H1 (cell line): ENCODE results near the gene UTS2B. TPM values are rescaled to one million over a fixed set of nuclear protein-coding genes. Genes with fewer than 3 reads are reported as not detected.

Source experiments
- CTCF ChIA-PET: fragments of 300-600 bp; sonication (Branson Sonifier 250); formaldehyde crosslinking; loops from one replicate; lab custom pipeline; 2021; ENCODE audit not compliant: partially characterized antibody; lab: Charles Lee
- POLR2A ChIA-PET: fragments of 300-600 bp; sonication (Branson Sonifier 250); formaldehyde crosslinking; loops from one replicate; lab custom pipeline; 2021; ENCODE audit warnings: inconsistent platforms; ENCODE audit not compliant: partially characterized antibody; lab: Charles Lee
- DNase-seq, 2 experiments: peaks; one replicate each; pipeline versions ENCODE4 v3.0.0 to v3.0.0-alpha.2; 2010 to 2022; ENCODE audit warnings: low spot score in 2 of 2, low read depth in 1 of 2, mixed read lengths in 1 of 2
- FAIRE-seq: peaks from 2 replicates; lab custom pipeline; 2011; peaks lifted over from hg19 to GRCh38; lab: Jason Lieb, UNC
- H2AFZ ChIP-seq: 2 replicates; pipeline ENCODE4 v1.8.1; 2012; ENCODE audit warnings: low read length, inconsistent platforms
- H2AK5ac ChIP-seq: 2 replicates; pipeline ENCODE4 v1.6.1; 2013; ENCODE audit warnings: low read depth, low read length
- H2BK120ac ChIP-seq: replicated peaks from 2 replicates; pipeline ENCODE3; 2013; ENCODE audit warnings: low read depth, low read length, inconsistent platforms
- H2BK12ac ChIP-seq: 2 replicates; pipeline ENCODE4 v1.6.1; 2013; ENCODE audit warnings: low read depth, low read length
- H2BK15ac ChIP-seq: 2 replicates; pipeline ENCODE4 v1.6.1; 2013; ENCODE audit warnings: low read length
- H2BK20ac ChIP-seq: 2 replicates; pipeline ENCODE4 v1.6.1; 2013; ENCODE audit warnings: low read length
- H2BK5ac ChIP-seq: 2 replicates; pipeline ENCODE4 v1.6.1; 2013; ENCODE audit warnings: low read depth, low read length
- H3K14ac ChIP-seq: 2 replicates; pipeline ENCODE4 v1.6.1; 2013; ENCODE audit warnings: inconsistent platforms; ENCODE audit not compliant: insufficient read length
- H3K18ac ChIP-seq: 2 replicates; pipeline ENCODE4 v1.6.1; 2013; ENCODE audit warnings: low read length; ENCODE audit errors: extremely low read depth
- H3K23ac ChIP-seq: 2 replicates; pipeline ENCODE4 v1.6.1; 2013; ENCODE audit warnings: inconsistent platforms; ENCODE audit not compliant: insufficient read length
- H3K23me2 ChIP-seq: 2 replicates; pipeline ENCODE4 v1.6.1; 2013; ENCODE audit warnings: low read depth, low read length
- H3K27ac ChIP-seq: 2 replicates; pipeline ENCODE4 v1.6.1; 2011; ENCODE audit warnings: low read depth, low read length, inconsistent platforms
- H3K27me3 ChIP-seq, 4 experiments: replicated peaks in 1 of 4; 1 replicate in 1 of 4; 2 replicates in 3 of 4; pipeline versions ENCODE4 v1.6.1 to v1.8.1; 2011 to 2013; ENCODE audit warnings: low read length in 3 of 4, mild to moderate bottlenecking in 3 of 4, inconsistent platforms in 2 of 4, mixed read lengths in 2 of 4, moderate library complexity in 1 of 4; ENCODE audit not compliant: control insufficient read depth in 3 of 4, insufficient read depth in 3 of 4; ENCODE audit errors: extremely low read depth in 1 of 4
- H3K36me3 ChIP-seq, 4 experiments: 2 replicates each; pipeline versions ENCODE4 v1.6.1 to v1.8.1; 2011 to 2013; ENCODE audit warnings: mild to moderate bottlenecking in 4 of 4, low read length in 3 of 4, moderate library complexity in 2 of 4, control low read depth in 1 of 4, inconsistent platforms in 1 of 4; ENCODE audit not compliant: insufficient read depth in 4 of 4, control insufficient read depth in 2 of 4
- H3K4ac ChIP-seq: replicated peaks from 2 replicates; pipeline ENCODE3; 2013; ENCODE audit warnings: low read length, low read depth, mixed read lengths, inconsistent platforms; ENCODE audit not compliant: insufficient read length
- H3K4me1 ChIP-seq, 4 experiments: replicated peaks in 1 of 4; 1 replicate in 1 of 4; 2 replicates in 3 of 4; pipeline versions ENCODE4 v1.6.1 to v1.8.1; 2011 to 2013; ENCODE audit warnings: low read length in 3 of 4, inconsistent platforms in 2 of 4, mixed read lengths in 1 of 4; ENCODE audit not compliant: insufficient read depth in 4 of 4, control insufficient read depth in 3 of 4
- H3K4me2 ChIP-seq, 2 experiments: 2 replicates each; pipeline versions ENCODE4 v1.6.1 to v1.8.1; 2011 to 2013; ENCODE audit warnings: low read depth in 2 of 2, low read length in 2 of 2, control low read depth in 1 of 2, inconsistent platforms in 1 of 2, mild to moderate bottlenecking in 1 of 2; ENCODE audit not compliant: insufficient read depth in 1 of 2
- H3K4me3 ChIP-seq, 4 experiments: fragments of 200-600, 300-600 bp in 1 of 4; sonication (generic), shearing (Covaris generic), sonication (Bioruptor Twin) in 1 of 4; 2 replicates each; pipeline versions ENCODE4 v1.5.1 to v1.8.1; 2011 to 2016; ENCODE audit warnings: low read length in 4 of 4, low read depth in 3 of 4, control low read depth in 2 of 4, inconsistent platforms in 2 of 4, mild to moderate bottlenecking in 2 of 4, mixed read lengths in 1 of 4, moderate library complexity in 1 of 4; ENCODE audit not compliant: insufficient read depth in 2 of 4; ENCODE audit errors: extremely low read depth in 1 of 4
- H3K56ac ChIP-seq: replicated peaks from 2 replicates; pipeline ENCODE3; 2013; ENCODE audit warnings: low read depth, mild to moderate bottlenecking, mixed read lengths, low read length, inconsistent platforms; ENCODE audit not compliant: insufficient read length
- H3K79me1 ChIP-seq: 2 replicates; pipeline ENCODE4 v1.6.1; 2013; ENCODE audit warnings: low read depth, low read length, control low read depth
- H3K79me2 ChIP-seq, 2 experiments: 2 replicates each; pipeline versions ENCODE4 v1.6.1 to v1.8.1; 2012 to 2013; ENCODE audit warnings: low read length in 2 of 2, mild to moderate bottlenecking in 2 of 2, inconsistent platforms in 1 of 2; ENCODE audit not compliant: insufficient read depth in 2 of 2, control insufficient read depth in 1 of 2
- H3K9ac ChIP-seq, 4 experiments: replicated peaks in 1 of 4; 1 replicate in 1 of 4; 2 replicates in 3 of 4; pipeline versions ENCODE4 v1.6.1 to v1.8.1; 2011 to 2013; ENCODE audit warnings: low read depth in 3 of 4, low read length in 3 of 4, control low read depth in 2 of 4, mild to moderate bottlenecking in 2 of 4, moderate library complexity in 2 of 4, inconsistent platforms in 1 of 4; ENCODE audit errors: extremely low read depth in 1 of 4
- H3K9me3 ChIP-seq, 2 experiments: 2 replicates each; pipeline versions ENCODE4 v1.6.1 to v1.8.1; 2012 to 2013; ENCODE audit warnings: mild to moderate bottlenecking in 2 of 2, moderate library complexity in 2 of 2, control low read depth in 1 of 2, inconsistent platforms in 1 of 2, low read depth in 1 of 2, low read length in 1 of 2, mixed read lengths in 1 of 2; ENCODE audit not compliant: insufficient read depth in 2 of 2
- H4K20me1 ChIP-seq, 2 experiments: replicated peaks in 1 of 2; 2 replicates each; pipeline versions ENCODE3 to v1.8.1; 2011 to 2013; ENCODE audit warnings: inconsistent platforms in 2 of 2, low read length in 2 of 2, mild to moderate bottlenecking in 1 of 2; ENCODE audit not compliant: insufficient read depth in 2 of 2, control insufficient read depth in 1 of 2
- H4K5ac ChIP-seq: 2 replicates; pipeline ENCODE4 v1.6.1; 2013; ENCODE audit warnings: low read length, low read depth, mixed read lengths, inconsistent platforms; ENCODE audit not compliant: insufficient read length
- H4K8ac ChIP-seq: 2 replicates; pipeline ENCODE4 v1.8.0; 2013; ENCODE audit warnings: mild to moderate bottlenecking, moderate library complexity, low read length, inconsistent platforms; ENCODE audit not compliant: insufficient read depth; ENCODE audit errors: extremely low read depth
- H4K91ac ChIP-seq: replicated peaks from 2 replicates; pipeline ENCODE3; 2013; ENCODE audit warnings: low read length, mixed read lengths, inconsistent platforms; ENCODE audit not compliant: insufficient read length
- ATF2 ChIP-seq: IDR thresholded peaks from 2 replicates; pipeline ENCODE4 v1.6.1; 2012; ENCODE audit warnings: low read length, inconsistent platforms
- BACH1 ChIP-seq: IDR thresholded peaks from 2 replicates; pipeline ENCODE4 v1.6.1; 2012; ENCODE audit warnings: low read length, improper control_type of control experiment
- FOSL1 ChIP-seq: IDR thresholded peaks from 2 replicates; pipeline ENCODE4 v1.6.1; 2011; ENCODE audit warnings: mild to moderate bottlenecking, low read depth, low read length, moderate library complexity; ENCODE audit not compliant: insufficient read depth
- HDAC6 ChIP-seq: IDR thresholded peaks from one replicate; pipeline ENCODE4 v1.7.1; 2012; ENCODE audit warnings: low read depth, mild to moderate bottlenecking, inconsistent platforms, low read length, moderate library complexity
- NANOG ChIP-seq: IDR thresholded peaks from 2 replicates; pipeline ENCODE4 v1.6.1; 2011; ENCODE audit warnings: low read length, low read depth, mild to moderate bottlenecking, inconsistent platforms; ENCODE audit not compliant: insufficient read depth, poor library complexity, severe bottlenecking
- POLR2AphosphoS5 ChIP-seq: IDR thresholded peaks from 2 replicates; pipeline ENCODE4 v1.6.1; 2011; ENCODE audit warnings: low read depth, low read length
- SUZ12 ChIP-seq: fragments of 200-600 bp; sonication (generic); IDR thresholded peaks from 2 replicates; pipeline ENCODE4 v1.6.1; 2012; ENCODE audit warnings: mild to moderate bottlenecking, inconsistent platforms, low read length, moderate library complexity, mixed read lengths
- TCF12 ChIP-seq: IDR thresholded peaks from 2 replicates; pipeline ENCODE4 v1.6.1; 2011; ENCODE audit warnings: low read depth, mild to moderate bottlenecking, low read length
- YY1 ChIP-seq: IDR thresholded peaks from 2 replicates; pipeline ENCODE4 v1.6.1; 2011; ENCODE audit warnings: low read depth, mild to moderate bottlenecking, low read length
- ZNF274 ChIP-seq: IDR thresholded peaks from 2 replicates; pipeline ENCODE4 v1.7.0; 2012; ENCODE audit warnings: low read length, borderline replicate concordance; ENCODE audit errors: extremely low read depth
- WGBS, 2 experiments: shearing (Covaris generic) in 1 of 2; methylation state at CpG; one replicate each; pipeline versions ENCODE4 v1.1.6 to v1.1.7; 2013 to 2015; ENCODE audit warnings: low lambda C conversion rate in 2 of 2, mixed read lengths in 2 of 2, inconsistent platforms in 1 of 2, low coverage in 1 of 2, missing lambda C conversion rate in 1 of 2; ENCODE audit not compliant: insufficient replicate concordance in 2 of 2, insufficient coverage in 1 of 2, insufficient read length in 1 of 2; ENCODE audit errors: extremely low coverage in 1 of 2, missing lambda C conversion rate in 1 of 2; 5-methylcytosine and 5-hydroxymethylcytosine counted together
- polyA plus RNA-seq, 7 experiments: library from polyadenylated mRNA; depleted of rRNA in 3 of 7; stranded (reverse) in 5 of 7; unstranded in 2 of 7; fragments of >200 nt in 5 of 7; fragments of 200-250 nt in 2 of 7; gene quantifications; 1 replicate in 5 of 7; 2 replicates in 1 of 7; 4 replicates in 1 of 7; pipeline versions ENCODE4 v1.2.1 to v1.2.3, GENCODE V29; 2011 to 2013; ENCODE audit warnings: missing spikeins in 2 of 7, mixed read lengths in 2 of 7
- total RNA-seq: library from RNA; stranded (reverse); fragmentation: NEBNext Ultra II Directional; extraction: Animal tissue kit (Norgen Biotek cat#: 25700); gene quantifications from 2 replicates; pipeline ENCODE4 v1.2.1, GENCODE V29; 2021

Gene UTS2B
- total and polyA plus RNA-seq, 2 of the 8 experiments (the other 6 are each of a cell fraction or from before 2014, with no cell fraction given) = not detected

- no CpG with 5 or more reads among the region's 5 CpGs for WGBS, 2 experiments
- Histone ChIP-seq H3K4me2 (no peak overlapping the region), H3K56ac (no peak overlapping the region), H4K91ac (no peak overlapping the region), H4K5ac (no peak overlapping the region), H2AFZ (no peak overlapping the region), H3K79me1 (no peaks in the 10 kb centered on the region), H4K20me1 (no peaks in the 10 kb centered on the region), H3K4me1 (no peaks in the 10 kb centered on the region), H2BK12ac (no peak overlapping the region), H4K8ac (no peak overlapping the region), H2BK15ac (no peak overlapping the region), H3K4me3 (no peak overlapping the region), H3K14ac (no peak overlapping the region), H3K9ac (no peak overlapping the region), H3K18ac (no peak overlapping the region), H3K23me2 (no peaks in the 10 kb centered on the region), H2BK120ac (no peak overlapping the region), H3K27me3 (no peaks in the 10 kb centered on the region), H3K36me3 (no peaks in the 10 kb centered on the region), H3K9me3 (no peaks in the 10 kb centered on the region), H2BK20ac (no peak overlapping the region), H3K27ac (no peak overlapping the region), H3K23ac (no peak overlapping the region), H3K79me2 (peaks cover 0 to 2% of the 10 kb centered on the region in 2 experiments; a peak in 1 of 4 replicates), H2BK5ac (no peak overlapping the region), H2AK5ac (no peak overlapping the region), H3K4ac (no peak overlapping the region)
- FAIRE-seq = no peak
- no peak for DNase-seq
- ChIA-PET POLR2A (no interaction called here), CTCF (no interaction called here)
- no peak for TF ChIP-seq NANOG
- TF ChIP-seq SUZ12 = no peak
- no peak for TF ChIP-seq FOSL1
- TF ChIP-seq ZNF274 = no peak
- TF ChIP-seq BACH1 = no peak
- no peak for TF ChIP-seq POLR2AphosphoS5
- no peak for TF ChIP-seq ATF2
- TF ChIP-seq YY1 = no peak
- no peak for TF ChIP-seq HDAC6
- TF ChIP-seq TCF12 = no peak
Observed at GRCh38 chr3:191350396-191351090, 20.2 kb upstream of the UTS2B start.
